Activated CD8-positive, alpha-beta memory T cell treated with anti-CD3 and anti-CD28 coated beads, Interleukin-2, amount 10 ng/mL, durations not matched to agents 7 days and 5 days (primary cell): ENCODE results near the gene KLHDC3. TPM values are rescaled to one million over a fixed set of nuclear protein-coding genes. Genes with fewer than 3 reads are reported as not detected.
A peak's percentile ranks its signal among the peaks of the same experiment; 100 is the strongest.

Source experiments
- ATAC-seq: fragments of 150-1000 bp; cut with Tn5 transposase; one replicate; pipeline ENCODE4 v1.10.0; 2021; ENCODE audit warnings: moderate library complexity
- CTCF ChIA-PET: fragments of 350-600 bp; sonication (Branson Sonifier 250); formaldehyde crosslinking; loops from one replicate; lab custom pipeline; 2021; ENCODE audit warnings: antibody characterized with exemption; lab: Charles Lee
- DNase-seq: peaks from one replicate; pipeline ENCODE4 v3.0.0-alpha.2; 2020
- H3K27ac Mint-ChIP-seq: one replicate; pipeline ENCODE4 v1.8.0; 2021; ENCODE audit warnings: mild to moderate bottlenecking, mixed read lengths
- H3K27me3 Mint-ChIP-seq: one replicate; pipeline ENCODE4 v1.8.0; 2021; ENCODE audit warnings: mixed read lengths
- H3K36me3 Mint-ChIP-seq: one replicate; pipeline ENCODE4 v1.8.0; 2021; ENCODE audit warnings: mild to moderate bottlenecking, mixed read lengths
- H3K4me1 Mint-ChIP-seq: one replicate; pipeline ENCODE4 v1.8.0; 2021; ENCODE audit warnings: mixed read lengths
- H3K4me3 Mint-ChIP-seq: one replicate; pipeline ENCODE4 v1.8.0; 2021; ENCODE audit warnings: mild to moderate bottlenecking, moderate library complexity, mixed read lengths
- H3K9me3 Mint-ChIP-seq: one replicate; pipeline ENCODE4 v1.8.0; 2022; ENCODE audit warnings: low read depth, mixed read lengths
- total RNA-seq, 2 experiments: library from RNA; stranded (reverse); gene quantifications; one replicate each; pipeline ENCODE4 v1.2.3, GENCODE V29; 2021

Gene KLHDC3
- total RNA-seq, 2 experiments from 2014 or later = 62.6 to 75.1 TPM

DNA sequence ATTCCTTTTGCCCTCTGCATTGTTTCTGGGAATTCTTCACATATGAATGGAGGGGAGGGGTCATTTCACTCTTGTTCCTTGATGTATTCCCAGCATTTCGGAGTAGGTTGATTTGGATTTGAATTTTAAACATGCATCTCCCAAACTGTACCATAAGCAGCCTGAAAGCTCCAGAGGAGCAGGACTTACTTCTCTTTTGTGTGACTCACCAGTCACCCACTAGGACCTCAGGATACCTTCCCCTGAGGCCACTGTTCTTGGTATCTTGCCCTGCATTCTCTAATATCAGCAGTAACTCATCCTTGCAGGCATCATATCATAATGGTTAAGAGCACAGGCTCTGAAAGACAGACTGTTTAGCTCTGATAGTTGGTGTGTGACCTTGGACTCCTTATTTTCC is 44.5 kb downstream of the KLHDC3 start:
- ATAC-seq (no peak), DNase-seq (no peak)
- H3K27ac Mint-ChIP-seq = peak overlapping the region; percentile 99
- no peaks in the 10 kb centered on the region for H3K9me3 Mint-ChIP-seq
- peaks cover 13% of the 10 kb centered on the region for H3K36me3 Mint-ChIP-seq
- CTCF ChIA-PET = interaction anchor here (0.7 to 1.6 kb wide), 8 partner anchors 18 to 332 kb away, joined by 3 to 5 read pairs (median 3); partner anchors contain the start of gene DNPH1
- no peaks in the 10 kb centered on the region for H3K27me3 Mint-ChIP-seq
- peak overlapping the region; percentile 92 for H3K4me3 Mint-ChIP-seq
- H3K4me1 Mint-ChIP-seq = peaks cover 34% of the 10 kb centered on the region

DNA sequence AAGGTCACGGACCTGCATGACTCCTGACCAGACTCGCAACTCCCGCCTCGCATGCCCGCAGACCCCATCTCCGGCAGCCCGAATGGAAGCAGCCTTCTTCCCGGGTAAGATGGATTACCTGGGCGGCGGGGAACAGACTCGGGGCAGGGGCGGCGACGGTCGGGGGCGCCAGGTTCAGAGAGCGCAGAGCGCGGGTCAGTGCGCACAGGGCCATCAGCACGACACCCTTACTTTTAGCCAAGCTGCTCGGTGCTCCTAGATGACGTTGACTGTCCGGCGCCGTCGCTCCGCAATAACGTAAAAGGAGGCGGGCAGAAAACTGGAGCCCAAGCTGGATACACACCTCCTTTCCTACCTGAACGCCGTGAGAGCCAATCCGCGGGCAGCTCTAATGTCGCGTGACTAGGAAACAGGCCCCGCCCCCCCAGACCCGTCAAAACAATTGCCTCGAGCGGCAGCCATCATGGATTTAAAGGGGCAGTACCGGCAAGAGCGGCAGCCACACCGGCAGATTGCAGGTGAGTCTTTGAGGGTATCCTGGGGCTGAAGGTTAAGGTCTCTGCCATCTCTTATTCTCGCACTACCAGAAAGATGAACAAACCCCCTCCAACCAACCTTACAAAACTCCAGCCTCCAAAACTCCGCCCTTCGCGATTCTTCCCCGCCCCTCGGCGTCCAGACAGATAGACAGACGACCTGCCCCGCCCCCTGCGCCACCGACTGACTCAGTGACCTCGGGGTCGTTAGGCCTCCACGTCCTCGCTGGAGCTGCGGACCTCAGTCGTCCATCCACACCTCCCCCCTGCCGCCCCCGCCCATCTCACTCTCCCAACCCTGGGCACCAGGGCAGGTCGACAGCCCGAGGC is 45.4 kb downstream of the KLHDC3 start, which contains the start of the genes KLC4 and MRPL2:
KLC4 (plus strand) TSS at position 464 of the 866 bp plus-strand sequence. CDS start 1,705 bp downstream, outside the sequence.
MRPL2 (minus strand) TSS at position 267 of the 866 bp plus-strand sequence; CDS start at position 214, 53 bp downstream.
- H3K27me3 Mint-ChIP-seq = no peaks in the 10 kb centered on the region
- peak within 1 kb of the TSS; percentile 92 for H3K4me3 Mint-ChIP-seq
- DNase-seq = peak; percentile 99
- peaks cover 11% of the 10 kb centered on the region for H3K36me3 Mint-ChIP-seq
- peaks cover 27% of the 10 kb centered on the region for H3K4me1 Mint-ChIP-seq
- peak within 1 kb of the TSS; percentile 99 for H3K27ac Mint-ChIP-seq
- peak; percentile 95 for ATAC-seq
- CTCF ChIA-PET = interaction anchor here (0.7 to 1.6 kb wide), 11 partner anchors 10 to 333 kb away, joined by 3 to 11 read pairs (median 3); partner anchors contain the start of genes DNPH1 and PPP2R5D
- no peaks in the 10 kb centered on the region for H3K9me3 Mint-ChIP-seq

DNA sequence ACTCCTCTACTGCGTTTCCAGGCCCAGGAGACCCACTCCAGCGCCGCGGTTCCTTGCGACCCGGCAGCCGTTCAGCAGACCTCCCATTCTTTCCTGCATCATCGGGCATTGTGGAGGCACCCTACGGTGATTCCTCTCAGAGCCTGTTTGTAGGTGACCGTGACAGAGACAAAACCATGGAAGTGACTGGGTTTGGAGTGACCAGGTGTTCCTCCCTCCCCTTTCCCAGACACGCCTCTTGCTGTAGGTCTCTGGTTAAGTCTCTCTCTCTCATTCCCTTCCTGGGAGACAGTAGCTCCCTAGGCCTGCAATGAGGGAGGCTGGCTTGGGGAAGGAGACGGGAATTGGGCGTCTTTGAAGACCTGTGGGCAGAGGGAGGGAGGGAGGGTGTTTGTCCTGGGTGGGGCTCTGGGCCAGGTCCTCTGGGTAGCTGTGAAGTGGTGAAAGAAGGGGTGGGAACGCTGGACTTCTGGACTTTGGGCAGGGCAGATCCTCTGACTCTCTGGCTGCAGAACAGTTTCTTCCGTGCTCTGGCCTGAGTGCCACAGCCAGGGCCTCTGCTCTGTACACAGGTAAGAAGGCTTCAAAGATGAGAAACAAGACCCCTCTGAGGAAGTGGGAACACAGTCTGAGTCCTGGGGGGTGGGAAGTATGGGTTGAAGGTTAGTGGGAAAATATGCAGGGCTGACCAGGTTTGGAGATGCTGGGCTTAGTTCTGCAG is 46.1 kb downstream of the KLHDC3 start:
- Mint-ChIP-seq H3K27me3 (no peaks in the 10 kb centered on the region), H3K4me3 (peak overlapping the region; percentile 92), H3K9me3 (no peaks in the 10 kb centered on the region), H3K36me3 (peaks cover 11% of the 10 kb centered on the region), H3K4me1 (peaks cover 27% of the 10 kb centered on the region), H3K27ac (peak overlapping the region; percentile 99)
- CTCF ChIA-PET = interaction anchor here (1.2 to 1.6 kb wide), 3 partner anchors 36 to 159 kb away, joined by 4 to 11 read pairs (median 5); no protein-coding TSS in a partner anchor
- ATAC-seq (no peak), DNase-seq (no peak)

DNA sequence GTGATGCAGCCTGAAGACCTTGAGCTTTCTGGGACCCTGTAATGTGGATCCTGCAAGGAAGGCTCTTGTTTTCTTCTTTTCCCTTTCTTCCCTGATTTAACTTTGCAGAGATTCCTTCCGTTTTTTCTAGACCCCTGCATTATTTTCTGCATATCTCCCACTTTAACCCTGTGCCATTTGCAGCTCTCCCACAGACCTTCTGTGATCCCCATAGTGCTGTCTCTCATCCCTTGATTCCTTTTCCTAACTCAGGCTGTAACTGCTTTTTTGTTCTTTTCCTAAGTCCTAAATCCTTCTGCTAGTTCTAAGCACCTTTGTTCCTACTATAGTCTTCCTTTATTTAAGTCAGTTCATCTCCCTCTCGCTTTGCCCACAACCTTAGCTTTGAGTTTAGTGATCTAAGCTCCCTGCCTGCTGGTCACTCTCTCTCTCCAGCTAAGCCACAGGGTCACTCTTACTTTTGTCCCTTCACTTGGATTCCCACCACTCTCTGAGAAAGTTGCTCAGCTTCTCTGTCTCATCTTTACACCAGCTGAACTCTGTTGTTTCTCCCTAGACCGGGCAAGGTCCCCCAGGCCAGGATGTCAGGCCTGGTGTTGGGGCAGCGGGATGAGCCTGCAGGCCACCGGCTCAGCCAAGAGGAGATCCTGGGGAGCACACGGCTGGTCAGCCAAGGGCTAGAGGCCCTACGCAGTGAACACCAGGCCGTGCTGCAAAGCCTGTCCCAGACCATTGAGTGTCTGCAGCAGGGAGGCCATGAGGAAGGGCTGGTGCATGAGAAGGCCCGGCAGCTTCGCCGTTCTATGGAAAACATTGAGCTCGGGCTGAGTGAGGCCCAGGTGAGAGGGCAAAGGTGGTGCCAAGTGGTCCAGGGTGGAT is 46.9 kb downstream of the KLHDC3 start:
- Mint-ChIP-seq H3K4me3 (peak overlapping the region; percentile 92), H3K4me1 (peaks cover 27% of the 10 kb centered on the region)

DNA sequence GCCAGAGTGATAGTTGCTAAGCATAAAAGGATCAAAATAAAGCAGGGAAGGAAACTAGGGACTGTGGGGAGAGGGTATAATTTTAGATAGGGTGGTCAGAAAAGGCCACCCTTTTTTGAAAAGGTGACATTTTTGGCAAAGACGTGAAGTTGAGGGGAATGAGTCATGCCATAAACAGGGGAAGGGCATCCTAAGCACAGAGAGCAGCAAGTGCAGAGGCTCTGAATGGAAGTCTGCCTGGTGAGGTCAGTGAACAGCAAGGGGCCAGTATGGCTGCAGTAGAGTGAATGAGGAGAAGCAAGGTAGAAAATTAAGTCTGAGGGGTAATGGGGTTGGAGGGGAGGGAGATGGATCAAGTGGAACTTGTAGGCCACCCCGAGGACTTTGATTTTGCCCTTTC is 47.8 kb downstream of the KLHDC3 start:
- H3K9me3 Mint-ChIP-seq = no peaks in the 10 kb centered on the region
- peaks cover 27% of the 10 kb centered on the region for H3K4me1 Mint-ChIP-seq
- H3K27ac Mint-ChIP-seq = no peak overlapping the region
- no peaks in the 10 kb centered on the region for H3K36me3 Mint-ChIP-seq
- CTCF ChIA-PET = no interaction called here
- no peaks in the 10 kb centered on the region for H3K27me3 Mint-ChIP-seq
- ATAC-seq = no peak
- DNase-seq = no peak
- no peak overlapping the region for H3K4me3 Mint-ChIP-seq

More for the DNA sequence above, 46.9 kb downstream of the KLHDC3 start:
- DNase-seq (no peak), ATAC-seq (no peak)
- peak overlapping the region; percentile 13 for H3K27ac Mint-ChIP-seq
- H3K36me3 Mint-ChIP-seq = peaks cover 4% of the 10 kb centered on the region
- no peaks in the 10 kb centered on the region for H3K27me3 Mint-ChIP-seq
- CTCF ChIA-PET = no interaction called here
- no peaks in the 10 kb centered on the region for H3K9me3 Mint-ChIP-seq

DNA sequence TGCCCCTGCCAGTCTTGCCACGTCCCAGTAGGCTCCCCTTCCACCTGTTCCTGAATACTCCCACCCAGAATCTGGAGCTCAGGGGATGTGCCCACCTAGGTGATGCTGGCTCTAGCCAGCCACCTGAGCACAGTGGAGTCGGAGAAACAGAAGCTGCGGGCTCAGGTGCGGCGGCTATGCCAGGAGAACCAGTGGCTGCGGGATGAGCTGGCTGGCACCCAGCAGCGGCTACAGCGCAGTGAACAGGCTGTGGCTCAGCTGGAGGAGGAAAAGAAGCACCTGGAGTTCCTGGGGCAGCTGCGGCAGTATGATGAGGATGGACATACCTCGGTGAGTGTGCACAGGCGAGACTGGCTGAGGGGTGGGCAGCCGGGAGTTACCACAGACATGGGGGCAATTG is 48.8 kb downstream of the KLHDC3 start:
- H3K9me3 Mint-ChIP-seq = no peaks in the 10 kb centered on the region
- H3K27me3 Mint-ChIP-seq = no peaks in the 10 kb centered on the region
- H3K4me1 Mint-ChIP-seq = peaks cover 23% of the 10 kb centered on the region
- ATAC-seq = no peak
- H3K4me3 Mint-ChIP-seq = no peak overlapping the region
- no peak overlapping the region for H3K27ac Mint-ChIP-seq
- CTCF ChIA-PET = interaction anchor here (0.6 to 1.2 kb wide), 2 partner anchors 9 to 81 kb away, joined by 3 read pairs; partner anchors contain the start of gene CUL7
- no peak for DNase-seq
- H3K36me3 Mint-ChIP-seq = no peaks in the 10 kb centered on the region

DNA sequence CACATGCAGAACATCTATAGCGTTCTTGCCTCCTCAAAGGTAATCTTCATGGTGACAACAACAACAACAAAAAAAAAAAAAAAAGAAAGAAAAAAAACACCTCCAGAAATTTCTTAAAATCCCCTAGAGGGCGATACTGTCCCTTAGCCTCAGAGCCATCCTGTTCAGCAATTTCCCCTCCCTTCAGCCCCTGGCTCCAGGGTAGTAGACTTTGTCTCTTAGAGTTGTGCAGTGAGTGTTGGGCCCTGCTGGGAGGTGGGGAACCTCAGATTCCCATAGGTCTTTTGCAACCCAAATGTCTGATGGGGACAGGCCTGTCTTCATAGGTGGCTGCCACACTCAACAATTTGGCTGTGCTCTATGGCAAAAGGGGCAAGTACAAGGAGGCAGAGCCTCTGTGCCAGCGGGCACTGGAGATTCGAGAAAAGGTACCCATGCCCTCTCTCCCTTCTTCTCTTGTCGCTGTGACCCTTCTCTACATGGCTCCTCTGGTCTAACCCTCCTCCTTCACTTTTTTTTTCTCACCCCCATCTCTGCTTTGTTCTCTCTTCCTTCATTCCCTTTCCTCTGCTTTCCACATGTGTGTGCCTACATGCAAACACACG is 56.1 kb downstream of the KLHDC3 start:
- DNase-seq = peak; percentile 50

More for the DNA sequence above, 56.1 kb downstream of the KLHDC3 start:
- no peaks in the 10 kb centered on the region for H3K9me3 Mint-ChIP-seq
- H3K36me3 Mint-ChIP-seq = no peaks in the 10 kb centered on the region
- CTCF ChIA-PET = interaction anchor here (0.7 to 2.0 kb wide), 8 partner anchors 9 to 308 kb away, joined by 3 to 5 read pairs (median 3); partner anchors contain the start of gene GNMT
- ATAC-seq = peak; percentile 81
- no peak overlapping the region for H3K4me3 Mint-ChIP-seq
- no peaks in the 10 kb centered on the region for H3K27me3 Mint-ChIP-seq
- no peaks in the 10 kb centered on the region for H3K4me1 Mint-ChIP-seq
- no peak overlapping the region for H3K27ac Mint-ChIP-seq

Other genes with a start within 250 kb of the KLHDC3 start
- 10 to 100 TPM; 22.9 to 24.3 TPM for gene BICRAL, start 232.2 kb upstream of the KLHDC3 start, total RNA-seq
- gene RPL7L1, start 134.6 kb upstream of the KLHDC3 start, total RNA-seq = 100 to 1,000 TPM in 1 of 2 experiments, 10 to 100 TPM in 1; 73.5 to 105 TPM
- not detected for gene PTCRA, start 98.2 kb upstream of the KLHDC3 start, total RNA-seq
- gene CNPY3, start 84.8 kb upstream of the KLHDC3 start, total RNA-seq = 10 to 100 TPM; 44.1 to 56.4 TPM
- under 1 TPM; 0.26 to 0.70 TPM for gene GNMT, start 53.5 kb upstream of the KLHDC3 start, total RNA-seq
- 10 to 100 TPM; 24.7 to 26.3 TPM for gene PEX6, start 35.1 kb upstream of the KLHDC3 start, total RNA-seq
- gene PPP2R5D, start 29.7 kb upstream of the KLHDC3 start, total RNA-seq = 10 to 100 TPM; 53.0 to 58.4 TPM
- gene MEA1, start 303 bp upstream of the KLHDC3 start, total RNA-seq = 10 to 100 TPM; 61.8 to 75.2 TPM
- 10 to 100 TPM; 60.9 to 71.8 TPM for gene RRP36, start 7.4 kb downstream of the KLHDC3 start, total RNA-seq
- 10 to 100 TPM; 10.4 to 12.0 TPM for gene CUL7, start 39.6 kb downstream of the KLHDC3 start, total RNA-seq
- gene MRPL2, start 45.2 kb downstream of the KLHDC3 start, total RNA-seq = 10 to 100 TPM; 64.2 to 71.0 TPM
- gene KLC4, start 45.4 kb downstream of the KLHDC3 start, total RNA-seq = 10 to 100 TPM; 15.1 to 16.4 TPM
- under 1 TPM; 0.33 to 0.85 TPM for gene PTK7, start 62.1 kb downstream of the KLHDC3 start, total RNA-seq
- 10 to 100 TPM; 45.0 to 53.2 TPM for gene SRF, start 157.0 kb downstream of the KLHDC3 start, total RNA-seq
- 10 to 100 TPM; 49.9 to 71.3 TPM for gene CUL9, start 167.9 kb downstream of the KLHDC3 start, total RNA-seq
- 10 to 100 TPM; 54.0 to 60.0 TPM for gene DNPH1, start 215.2 kb downstream of the KLHDC3 start, total RNA-seq
- gene TTBK1, start 229.2 kb downstream of the KLHDC3 start, total RNA-seq = under 1 TPM; 0.20 to 0.80 TPM